HG02623 (cell line): ENCODE results near the gene FSD1L.

Experiments used
- ATAC-seq: cut with Tn5 transposase; IDR thresholded peaks from one replicate; pipeline ENCODE4 v1.9.1; 2021; ENCODE audit warnings: moderate library complexity; ENCODE audit not compliant: unreplicated experiment

Gene FSD1L

GRCh38 chr9:105435453-105435852 is 12.4 kb upstream of the FSD1L start:
- ATAC-seq: no peak

GRCh38 chr9:105436783-105437182 is 11.1 kb upstream of the FSD1L start:
- no peak for ATAC-seq

GRCh38 chr9:105437704-105438103 is 10.1 kb upstream of the FSD1L start:
- no peak for ATAC-seq

- ATAC-seq: no peak
Observed at GRCh38 chr9:105438141-105438806, 9.6 kb upstream of the FSD1L start.

GRCh38 chr9:105439428-105439827 is 8.4 kb upstream of the FSD1L start:
- ATAC-seq: no peak

GRCh38 chr9:105441616-105442160 is 6.1 kb upstream of the FSD1L start:
- no peak for ATAC-seq

GRCh38 chr9:105443121-105443520 is 4.7 kb upstream of the FSD1L start:
- no peak for ATAC-seq

- ATAC-seq: no peak
Observed at GRCh38 chr9:105444130-105444529, 3.7 kb upstream of the FSD1L start.

- no peak for ATAC-seq
Observed at GRCh38 chr9:105445203-105445881, 2.5 kb upstream of the FSD1L start.

GRCh38 chr9:105447386-105447813 is 434 bp upstream of the FSD1L start:
- ATAC-seq: no peak

GRCh38 chr9:105449081-105449480 is 1.2 kb downstream of the FSD1L start:
- ATAC-seq: no peak

GRCh38 chr9:105452185-105452584 is 4.4 kb downstream of the FSD1L start:
- no peak for ATAC-seq

- ATAC-seq: no peak
Observed at GRCh38 chr9:105455836-105456475, 8.1 kb downstream of the FSD1L start.

GRCh38 chr9:105457560-105458294 is 9.9 kb downstream of the FSD1L start:
- ATAC-seq: no peak

GRCh38 chr9:105458404-105458803 is 10.6 kb downstream of the FSD1L start:
- ATAC-seq: no peak

- ATAC-seq: no peak
Observed at GRCh38 chr9:105459336-105459735, 11.5 kb downstream of the FSD1L start.

GRCh38 chr9:105466898-105467455 is 19.1 kb downstream of the FSD1L start:
- ATAC-seq: no peak

GRCh38 chr9:105468875-105469274 is 21.0 kb downstream of the FSD1L start:
- ATAC-seq: no peak

GRCh38 chr9:105473221-105473620 is 25.4 kb downstream of the FSD1L start:
- ATAC-seq: no peak

- no peak for ATAC-seq
Observed at GRCh38 chr9:105475302-105475701, 27.5 kb downstream of the FSD1L start.

- no peak for ATAC-seq
Observed at GRCh38 chr9:105479846-105480245, 32.0 kb downstream of the FSD1L start.
